H1 (cell line): Measurements from ENCODE around the gene HMOX2. TPM values are rescaled to one million over a fixed set of nuclear protein-coding genes. Genes with fewer than 3 reads are reported as not detected.

Experiments used
- CTCF ChIA-PET: fragments of 300-600 bp; sonication (Branson Sonifier 250); formaldehyde crosslinking; loops from one replicate; lab custom pipeline; 2021; ENCODE audit not compliant: partially characterized antibody; lab: Charles Lee
- POLR2A ChIA-PET: fragments of 300-600 bp; sonication (Branson Sonifier 250); formaldehyde crosslinking; loops from one replicate; lab custom pipeline; 2021; ENCODE audit warnings: inconsistent platforms; ENCODE audit not compliant: partially characterized antibody; lab: Charles Lee
- DNase-seq, 2 experiments: peaks; one replicate each; pipeline versions ENCODE4 v3.0.0 to v3.0.0-alpha.2; 2010 to 2022; ENCODE audit warnings: low spot score in 2 of 2, low read depth in 1 of 2, mixed read lengths in 1 of 2
- FAIRE-seq: peaks from 2 replicates; lab custom pipeline; 2011; peaks lifted over from hg19 to GRCh38; lab: Jason Lieb, UNC
- H2AFZ ChIP-seq: 2 replicates; pipeline ENCODE4 v1.8.1; 2012; ENCODE audit warnings: low read length, inconsistent platforms
- H2AK5ac ChIP-seq: 2 replicates; pipeline ENCODE4 v1.6.1; 2013; ENCODE audit warnings: low read depth, low read length
- H2BK120ac ChIP-seq: replicated peaks from 2 replicates; pipeline ENCODE3; 2013; ENCODE audit warnings: low read depth, low read length, inconsistent platforms
- H2BK12ac ChIP-seq: 2 replicates; pipeline ENCODE4 v1.6.1; 2013; ENCODE audit warnings: low read depth, low read length
- H2BK15ac ChIP-seq: 2 replicates; pipeline ENCODE4 v1.6.1; 2013; ENCODE audit warnings: low read length
- H2BK20ac ChIP-seq: 2 replicates; pipeline ENCODE4 v1.6.1; 2013; ENCODE audit warnings: low read length
- H2BK5ac ChIP-seq: 2 replicates; pipeline ENCODE4 v1.6.1; 2013; ENCODE audit warnings: low read depth, low read length
- H3K14ac ChIP-seq: 2 replicates; pipeline ENCODE4 v1.6.1; 2013; ENCODE audit warnings: inconsistent platforms; ENCODE audit not compliant: insufficient read length
- H3K18ac ChIP-seq: 2 replicates; pipeline ENCODE4 v1.6.1; 2013; ENCODE audit warnings: low read length; ENCODE audit errors: extremely low read depth
- H3K23ac ChIP-seq: 2 replicates; pipeline ENCODE4 v1.6.1; 2013; ENCODE audit warnings: inconsistent platforms; ENCODE audit not compliant: insufficient read length
- H3K23me2 ChIP-seq: 2 replicates; pipeline ENCODE4 v1.6.1; 2013; ENCODE audit warnings: low read depth, low read length
- H3K27ac ChIP-seq: 2 replicates; pipeline ENCODE4 v1.6.1; 2011; ENCODE audit warnings: low read depth, low read length, inconsistent platforms
- H3K27me3 ChIP-seq, 4 experiments: replicated peaks in 1 of 4; 1 replicate in 1 of 4; 2 replicates in 3 of 4; pipeline versions ENCODE4 v1.6.1 to v1.8.1; 2011 to 2013; ENCODE audit warnings: low read length in 3 of 4, mild to moderate bottlenecking in 3 of 4, inconsistent platforms in 2 of 4, mixed read lengths in 2 of 4, moderate library complexity in 1 of 4; ENCODE audit not compliant: control insufficient read depth in 3 of 4, insufficient read depth in 3 of 4; ENCODE audit errors: extremely low read depth in 1 of 4
- H3K36me3 ChIP-seq, 4 experiments: 2 replicates each; pipeline versions ENCODE4 v1.6.1 to v1.8.1; 2011 to 2013; ENCODE audit warnings: mild to moderate bottlenecking in 4 of 4, low read length in 3 of 4, moderate library complexity in 2 of 4, control low read depth in 1 of 4, inconsistent platforms in 1 of 4; ENCODE audit not compliant: insufficient read depth in 4 of 4, control insufficient read depth in 2 of 4
- H3K4ac ChIP-seq: replicated peaks from 2 replicates; pipeline ENCODE3; 2013; ENCODE audit warnings: low read length, low read depth, mixed read lengths, inconsistent platforms; ENCODE audit not compliant: insufficient read length
- H3K4me1 ChIP-seq, 4 experiments: replicated peaks in 1 of 4; 1 replicate in 1 of 4; 2 replicates in 3 of 4; pipeline versions ENCODE4 v1.6.1 to v1.8.1; 2011 to 2013; ENCODE audit warnings: low read length in 3 of 4, inconsistent platforms in 2 of 4, mixed read lengths in 1 of 4; ENCODE audit not compliant: insufficient read depth in 4 of 4, control insufficient read depth in 3 of 4
- H3K4me2 ChIP-seq, 2 experiments: 2 replicates each; pipeline versions ENCODE4 v1.6.1 to v1.8.1; 2011 to 2013; ENCODE audit warnings: low read depth in 2 of 2, low read length in 2 of 2, control low read depth in 1 of 2, inconsistent platforms in 1 of 2, mild to moderate bottlenecking in 1 of 2; ENCODE audit not compliant: insufficient read depth in 1 of 2
- H3K4me3 ChIP-seq, 4 experiments: fragments of 200-600, 300-600 bp in 1 of 4; sonication (generic), shearing (Covaris generic), sonication (Bioruptor Twin) in 1 of 4; 2 replicates each; pipeline versions ENCODE4 v1.5.1 to v1.8.1; 2011 to 2016; ENCODE audit warnings: low read length in 4 of 4, low read depth in 3 of 4, control low read depth in 2 of 4, inconsistent platforms in 2 of 4, mild to moderate bottlenecking in 2 of 4, mixed read lengths in 1 of 4, moderate library complexity in 1 of 4; ENCODE audit not compliant: insufficient read depth in 2 of 4; ENCODE audit errors: extremely low read depth in 1 of 4
- H3K56ac ChIP-seq: replicated peaks from 2 replicates; pipeline ENCODE3; 2013; ENCODE audit warnings: low read depth, mild to moderate bottlenecking, mixed read lengths, low read length, inconsistent platforms; ENCODE audit not compliant: insufficient read length
- H3K79me1 ChIP-seq: 2 replicates; pipeline ENCODE4 v1.6.1; 2013; ENCODE audit warnings: low read depth, low read length, control low read depth
- H3K79me2 ChIP-seq, 2 experiments: 2 replicates each; pipeline versions ENCODE4 v1.6.1 to v1.8.1; 2012 to 2013; ENCODE audit warnings: low read length in 2 of 2, mild to moderate bottlenecking in 2 of 2, inconsistent platforms in 1 of 2; ENCODE audit not compliant: insufficient read depth in 2 of 2, control insufficient read depth in 1 of 2
- H3K9ac ChIP-seq, 4 experiments: replicated peaks in 1 of 4; 1 replicate in 1 of 4; 2 replicates in 3 of 4; pipeline versions ENCODE4 v1.6.1 to v1.8.1; 2011 to 2013; ENCODE audit warnings: low read depth in 3 of 4, low read length in 3 of 4, control low read depth in 2 of 4, mild to moderate bottlenecking in 2 of 4, moderate library complexity in 2 of 4, inconsistent platforms in 1 of 4; ENCODE audit errors: extremely low read depth in 1 of 4
- H3K9me3 ChIP-seq, 2 experiments: 2 replicates each; pipeline versions ENCODE4 v1.6.1 to v1.8.1; 2012 to 2013; ENCODE audit warnings: mild to moderate bottlenecking in 2 of 2, moderate library complexity in 2 of 2, control low read depth in 1 of 2, inconsistent platforms in 1 of 2, low read depth in 1 of 2, low read length in 1 of 2, mixed read lengths in 1 of 2; ENCODE audit not compliant: insufficient read depth in 2 of 2
- H4K20me1 ChIP-seq, 2 experiments: replicated peaks in 1 of 2; 2 replicates each; pipeline versions ENCODE3 to v1.8.1; 2011 to 2013; ENCODE audit warnings: inconsistent platforms in 2 of 2, low read length in 2 of 2, mild to moderate bottlenecking in 1 of 2; ENCODE audit not compliant: insufficient read depth in 2 of 2, control insufficient read depth in 1 of 2
- H4K5ac ChIP-seq: 2 replicates; pipeline ENCODE4 v1.6.1; 2013; ENCODE audit warnings: low read length, low read depth, mixed read lengths, inconsistent platforms; ENCODE audit not compliant: insufficient read length
- H4K8ac ChIP-seq: 2 replicates; pipeline ENCODE4 v1.8.0; 2013; ENCODE audit warnings: mild to moderate bottlenecking, moderate library complexity, low read length, inconsistent platforms; ENCODE audit not compliant: insufficient read depth; ENCODE audit errors: extremely low read depth
- H4K91ac ChIP-seq: replicated peaks from 2 replicates; pipeline ENCODE3; 2013; ENCODE audit warnings: low read length, mixed read lengths, inconsistent platforms; ENCODE audit not compliant: insufficient read length
- BRCA1 ChIP-seq: IDR thresholded peaks from 2 replicates; pipeline ENCODE4 v1.6.1; 2012; ENCODE audit warnings: low read depth, low read length, improper control_type of control experiment
- CTCF ChIP-seq, 3 experiments: IDR thresholded peaks; 1 replicate in 2 of 3; 2 replicates in 1 of 3; pipeline versions ENCODE4 v1.5.1 to v1.6.1; 2011; ENCODE audit warnings: low read length in 3 of 3, mild to moderate bottlenecking in 3 of 3, inconsistent platforms in 2 of 3, low read depth in 1 of 3, moderate library complexity in 1 of 3; ENCODE audit not compliant: insufficient read depth in 1 of 3; ENCODE audit errors: control extremely low read depth in 1 of 3
- EZH2 ChIP-seq: fragments of 200-600 bp; sonication (generic); IDR thresholded peaks from 2 replicates; pipeline ENCODE4 v1.7.1; 2012; ENCODE audit warnings: low read depth, mild to moderate bottlenecking, moderate library complexity, low read length, inconsistent platforms; ENCODE audit not compliant: severe bottlenecking
- POLR2AphosphoS5 ChIP-seq: IDR thresholded peaks from 2 replicates; pipeline ENCODE4 v1.6.1; 2011; ENCODE audit warnings: low read depth, low read length
- SAP30 ChIP-seq: fragments of 300-600 bp; sonication (generic); IDR thresholded peaks from 2 replicates; pipeline ENCODE4 v1.7.1; 2012; ENCODE audit warnings: low read length, moderate library complexity, mild to moderate bottlenecking, inconsistent platforms; ENCODE audit not compliant: insufficient read depth, insufficient replicate concordance
- SIX5 ChIP-seq: IDR thresholded peaks from 2 replicates; pipeline ENCODE4 v1.6.1; 2011; ENCODE audit warnings: mild to moderate bottlenecking, low read depth, low read length
- SRF ChIP-seq: IDR thresholded peaks from 2 replicates; pipeline ENCODE4 v1.6.1; 2011; ENCODE audit warnings: mild to moderate bottlenecking, low read depth, low read length, moderate library complexity
- TAF7 ChIP-seq: optimal IDR thresholded peaks from 2 replicates; pipeline ENCODE3; 2011; ENCODE audit warnings: low read depth, mild to moderate bottlenecking, inconsistent platforms, low read length, moderate library complexity, borderline replicate concordance
- YY1 ChIP-seq: IDR thresholded peaks from 2 replicates; pipeline ENCODE4 v1.6.1; 2011; ENCODE audit warnings: low read depth, mild to moderate bottlenecking, low read length
- WGBS, 2 experiments: shearing (Covaris generic) in 1 of 2; methylation state at CpG; one replicate each; pipeline versions ENCODE4 v1.1.6 to v1.1.7; 2013 to 2015; ENCODE audit warnings: low lambda C conversion rate in 2 of 2, mixed read lengths in 2 of 2, inconsistent platforms in 1 of 2, low coverage in 1 of 2, missing lambda C conversion rate in 1 of 2; ENCODE audit not compliant: insufficient replicate concordance in 2 of 2, insufficient coverage in 1 of 2, insufficient read length in 1 of 2; ENCODE audit errors: extremely low coverage in 1 of 2, missing lambda C conversion rate in 1 of 2; 5-methylcytosine and 5-hydroxymethylcytosine counted together
- polyA plus RNA-seq, 7 experiments: library from polyadenylated mRNA; depleted of rRNA in 3 of 7; stranded (reverse) in 5 of 7; unstranded in 2 of 7; fragments of >200 nt in 5 of 7; fragments of 200-250 nt in 2 of 7; gene quantifications; 1 replicate in 5 of 7; 2 replicates in 1 of 7; 4 replicates in 1 of 7; pipeline versions ENCODE4 v1.2.1 to v1.2.3, GENCODE V29; 2011 to 2013; ENCODE audit warnings: missing spikeins in 2 of 7, mixed read lengths in 2 of 7
- total RNA-seq: library from RNA; stranded (reverse); fragmentation: NEBNext Ultra II Directional; extraction: Animal tissue kit (Norgen Biotek cat#: 25700); gene quantifications from 2 replicates; pipeline ENCODE4 v1.2.1, GENCODE V29; 2021
- TF ChIP-seq, protein P1 (sequence below): IDR thresholded peaks from 2 replicates; pipeline ENCODE4 v1.6.1; 2011; ENCODE audit warnings: low read length, improper control_type of control experiment

Gene HMOX2
- total and polyA plus RNA-seq, 2 of the 8 experiments (the other 6 are each of a cell fraction or from before 2014, with no cell fraction given) = 36.5 to 48.4 TPM

DNA sequence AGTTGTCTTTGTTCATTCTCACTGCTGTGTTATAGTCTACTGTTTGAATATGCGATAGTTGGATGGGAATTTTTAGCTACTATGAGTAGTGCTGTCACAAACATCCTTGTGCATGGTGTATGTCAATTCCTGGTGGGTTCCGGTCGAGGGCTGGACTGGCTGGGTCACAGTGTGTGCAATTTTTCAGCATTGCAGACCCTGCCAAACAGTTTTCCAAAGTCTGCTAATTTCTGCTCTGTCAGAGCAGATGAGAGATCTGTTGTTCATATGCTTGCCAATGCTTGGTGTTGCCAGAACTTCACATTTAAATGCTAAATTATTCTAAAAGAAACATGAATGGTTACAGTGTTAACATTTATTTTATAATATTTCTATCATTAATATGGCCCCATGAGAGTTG, 76.3 kb downstream of the HMOX2 start:
- no peaks in the 10 kb centered on the region for H3K27me3 ChIP-seq
- H3K79me1 ChIP-seq = no peaks in the 10 kb centered on the region
- H3K4me3 ChIP-seq = no peak overlapping the region
- H2BK120ac ChIP-seq = no peak overlapping the region
- H3K4ac ChIP-seq = no peak overlapping the region
- H2BK20ac ChIP-seq = no peak overlapping the region
- H3K56ac ChIP-seq = no peak overlapping the region
- no peak overlapping the region for H3K9ac ChIP-seq
- peaks cover 0 to 2% of the 10 kb centered on the region in 2 experiments for H4K20me1 ChIP-seq
- no peak overlapping the region for H3K14ac ChIP-seq
- no peak overlapping the region for H4K8ac ChIP-seq
- POLR2A ChIA-PET = interaction anchor here (0.6 to 0.9 kb wide), 2 partner anchors 21 to 34 kb away, joined by 3 read pairs; no protein-coding TSS in a partner anchor
- H3K4me2 ChIP-seq = no peak overlapping the region
- CTCF ChIA-PET = interaction anchor here (1.2 to 40.7 kb wide), 7 partner anchors 9 to 74 kb away, joined by 3 to 968 read pairs (median 23); no protein-coding TSS in a partner anchor
- H4K5ac ChIP-seq = no peak overlapping the region
- no peaks in the 10 kb centered on the region for H3K23me2 ChIP-seq
- no peaks in the 10 kb centered on the region for H3K79me2 ChIP-seq
- H3K18ac ChIP-seq = no peak overlapping the region
- H3K27ac ChIP-seq = no peak overlapping the region
- H3K36me3 ChIP-seq = no peaks in the 10 kb centered on the region
- H2BK12ac ChIP-seq = no peak overlapping the region
- no peak overlapping the region for H4K91ac ChIP-seq
- no peak overlapping the region for H2AK5ac ChIP-seq
- H3K23ac ChIP-seq = no peak overlapping the region
- no peak overlapping the region for H2AFZ ChIP-seq
- no peak for DNase-seq
- no peaks in the 10 kb centered on the region for H3K9me3 ChIP-seq
- no peak for FAIRE-seq
- WGBS, 2 experiments = 96% methylated on average over 3 of the region's 3 CpGs; no CpG with 5 or more reads in 1 of the 2 experiments
- H2BK15ac ChIP-seq = no peak overlapping the region
- H2BK5ac ChIP-seq = no peak overlapping the region
- H3K4me1 ChIP-seq = peaks cover 0 to 3% (median under 1%) of the 10 kb centered on the region in 4 experiments; a peak in 2 of 7 replicates
- TF ChIP-seq BRCA1 (no peak), SAP30 (no peak), POLR2AphosphoS5 (no peak), EZH2 (no peak), CTCF (IDR thresholded peaks at IDR 0.05; ENCODE audit: control extremely low read depth in 1 of 3, insufficient read depth in 1 of 3, low read depth in 1 of 3, low read length in 3 of 3) (no peak), TAF7 (no peak), YY1 (no peak), SIX5 (no peak), SRF (no peak)
- TF ChIP-seq, protein P1, sequence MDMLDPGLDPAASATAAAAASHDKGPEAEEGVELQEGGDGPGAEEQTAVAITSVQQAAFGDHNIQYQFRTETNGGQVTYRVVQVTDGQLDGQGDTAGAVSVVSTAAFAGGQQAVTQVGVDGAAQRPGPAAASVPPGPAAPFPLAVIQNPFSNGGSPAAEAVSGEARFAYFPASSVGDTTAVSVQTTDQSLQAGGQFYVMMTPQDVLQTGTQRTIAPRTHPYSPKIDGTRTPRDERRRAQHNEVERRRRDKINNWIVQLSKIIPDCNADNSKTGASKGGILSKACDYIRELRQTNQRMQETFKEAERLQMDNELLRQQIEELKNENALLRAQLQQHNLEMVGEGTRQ = no peak
